GM13976 (cell line): ENCODE data around the gene C14orf180.

Source experiments
- DNase-seq: peaks from one replicate; pipeline ENCODE4 v3.0.0; 2012; ENCODE audit warnings: low spot score
- CTCF ChIP-seq: IDR thresholded peaks from 2 replicates; pipeline ENCODE4 v1.5.1; 2012; ENCODE audit warnings: borderline replicate concordance, mild to moderate bottlenecking; ENCODE audit not compliant: insufficient read depth; ENCODE audit errors: extremely low read depth, missing control alignments, control extremely low read depth
- in situ Hi-C: fragments of 300-500 bp; cut with MboI; formaldehyde crosslinking; loops from one replicate; pipeline ENCODE4 v1.12.0; 2022; ENCODE audit warnings: low sequenced_read_pairs, mixed read lengths, inconsistent platforms; ENCODE audit not compliant: unreplicated experiment

C14orf180 gene

DNA sequence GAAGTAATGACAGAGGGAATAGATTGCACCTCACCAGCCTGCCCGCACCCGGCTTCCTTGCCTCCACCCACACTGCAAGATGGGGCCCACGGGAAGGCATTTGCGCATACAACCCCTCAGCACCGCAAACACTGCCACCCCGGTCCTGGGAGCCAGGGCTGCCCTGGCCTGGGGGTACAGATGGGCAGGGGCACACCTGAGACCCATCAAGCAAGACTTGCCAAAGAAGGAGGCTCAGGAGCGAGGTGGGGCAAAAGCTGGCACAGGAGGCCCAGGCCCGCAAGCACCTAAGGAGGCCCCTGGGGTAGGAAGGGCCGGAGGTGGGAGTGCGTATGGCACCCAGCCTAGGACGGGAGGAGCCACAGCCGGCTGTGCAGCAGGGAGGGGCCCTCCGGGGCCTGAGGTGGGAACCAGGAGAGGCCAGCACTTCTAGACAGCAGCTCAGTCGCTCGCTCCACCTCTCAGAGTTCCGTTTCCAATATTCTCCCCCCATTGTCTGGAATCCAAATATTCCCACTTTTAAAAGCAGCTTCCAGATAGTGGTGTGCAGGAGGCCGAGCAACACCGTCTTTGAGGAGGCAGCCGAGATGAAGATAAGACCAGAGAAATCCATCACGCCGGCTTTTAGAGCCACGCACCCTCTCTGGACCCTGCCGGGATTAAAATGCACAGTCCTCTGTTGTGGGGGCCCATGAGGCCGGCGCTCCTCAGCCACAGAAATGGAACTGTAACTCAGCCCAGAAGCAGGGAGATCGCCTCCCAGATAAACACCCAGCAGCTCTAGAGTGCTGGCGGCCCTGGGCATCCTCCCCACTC lies 12.2 kb upstream of the C14orf180 start:
- TF ChIP-seq CTCF, result no peak
- in situ Hi-C loops, result no loop called here
- no peak for DNase-seq

DNA sequence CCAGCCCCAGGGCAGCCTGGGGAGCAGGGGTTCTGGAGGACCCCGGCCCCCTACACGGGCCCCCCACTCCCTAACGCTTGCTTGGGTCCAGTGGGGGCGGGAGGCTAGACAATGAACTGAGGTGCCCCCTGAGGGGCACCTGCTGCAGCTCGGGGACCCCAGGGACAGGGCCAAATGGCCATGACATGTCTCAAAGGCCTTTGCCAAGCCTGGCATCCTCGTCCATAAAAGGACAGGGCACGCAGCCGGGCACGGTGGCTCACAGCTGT lies 11.7 kb upstream of the C14orf180 start:
- no peak for TF ChIP-seq CTCF
- DNase-seq, result no peak
- in situ Hi-C loops, result no loop called here

DNA sequence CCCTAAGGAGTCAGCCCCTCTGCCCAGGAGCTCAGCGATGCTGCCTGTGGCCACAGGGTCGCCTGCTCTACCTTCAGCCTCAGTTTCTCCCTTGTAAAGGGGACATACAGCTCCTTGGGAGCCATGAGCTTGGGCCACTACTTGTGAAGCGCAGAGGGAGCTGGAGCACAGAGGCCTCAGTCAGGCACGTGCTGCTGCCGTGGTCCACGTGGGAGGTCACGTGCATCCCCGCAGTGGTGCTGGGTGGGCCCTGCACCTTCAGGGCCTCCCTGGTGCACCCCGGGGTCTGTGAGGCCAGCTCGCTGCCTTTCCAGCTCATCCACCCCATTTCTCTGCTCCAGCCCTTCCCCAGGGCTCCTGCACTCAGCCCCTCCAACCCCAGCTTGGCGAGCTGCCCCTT lies 10.9 kb upstream of the C14orf180 start:
- DNase-seq, result no peak
- no peak for TF ChIP-seq CTCF
- in situ Hi-C loops, result no loop called here

DNA sequence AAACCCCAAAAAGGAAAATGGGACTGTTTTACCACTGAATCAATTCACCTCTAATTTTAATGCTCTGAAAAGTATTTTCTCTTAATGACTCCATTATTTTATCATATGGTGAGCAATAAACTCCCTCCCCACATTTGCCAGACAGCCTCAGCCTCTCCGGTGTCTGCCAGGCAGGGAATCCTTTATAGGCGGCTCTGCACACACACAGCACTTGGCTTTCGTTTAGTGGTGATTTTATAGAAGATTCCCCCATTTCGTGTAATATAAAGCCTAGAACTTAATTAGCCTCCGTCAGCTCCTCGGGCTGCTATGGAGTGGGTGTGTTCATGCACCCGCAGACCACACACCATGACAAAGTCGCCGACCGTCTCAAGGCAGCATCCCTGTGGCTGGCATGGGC lies 10.1 kb upstream of the C14orf180 start:
- no peak for TF ChIP-seq CTCF
- DNase-seq, result no peak
- in situ Hi-C loops, result no loop called here

DNA sequence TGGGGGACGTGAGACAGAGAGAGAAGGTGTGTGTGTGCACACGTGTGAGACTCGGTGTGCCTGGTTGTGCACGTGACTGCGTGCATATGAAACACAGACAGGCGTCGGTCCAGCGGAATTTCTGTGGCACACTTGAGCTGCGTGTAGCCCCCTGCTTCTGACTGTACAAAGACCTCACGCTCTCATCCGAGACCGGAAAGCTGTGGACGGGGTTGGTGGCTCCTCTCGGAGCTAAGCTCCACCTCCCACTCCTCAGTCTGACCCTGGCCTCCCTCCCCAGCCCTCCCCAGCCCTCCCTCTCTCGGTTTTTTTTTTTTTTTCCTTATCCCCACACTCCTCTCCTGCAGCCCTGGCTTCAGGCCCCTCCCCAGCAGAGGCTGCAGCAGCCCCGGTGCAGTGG lies 8.3 kb upstream of the C14orf180 start:
- no peak for DNase-seq
- TF ChIP-seq CTCF, result no peak
- in situ Hi-C loops, result no loop called here

DNA sequence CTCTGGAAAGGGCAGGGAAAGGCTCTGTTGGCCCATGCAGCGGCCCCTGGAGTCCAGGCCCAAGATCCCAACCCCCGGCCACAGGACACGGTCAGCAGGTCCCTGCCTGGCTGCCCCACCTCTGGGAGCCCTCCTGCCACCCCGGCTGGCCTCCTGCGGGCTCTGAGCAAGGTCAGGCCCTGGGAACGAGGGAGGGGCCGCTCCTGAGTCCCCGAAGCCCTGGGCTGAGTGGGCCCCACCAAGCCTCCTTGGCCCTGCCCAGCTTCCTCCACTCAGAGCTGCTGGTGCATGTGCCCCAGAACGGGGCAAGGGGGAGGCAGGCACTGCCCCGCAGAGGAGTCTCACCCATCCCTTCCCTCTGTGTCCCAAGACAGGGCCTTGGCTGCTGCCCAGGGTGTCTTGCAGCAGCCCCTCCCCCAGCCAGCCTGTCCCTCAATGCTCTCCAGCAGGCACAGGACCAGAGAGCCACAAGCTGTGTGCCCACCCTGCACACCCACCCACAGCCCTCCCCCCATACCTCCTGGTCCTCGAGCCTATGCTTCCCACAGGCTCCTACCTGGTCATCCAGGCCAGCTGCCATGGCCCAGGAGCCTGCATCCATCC lies 7.4 kb upstream of the C14orf180 start:
- DNase-seq, result no peak
- no peak for TF ChIP-seq CTCF
- in situ Hi-C loops, result no loop called here
